ENCODE results near the gene FCER1G. TPM values are rescaled to one million over a fixed set of nuclear protein-coding genes. Genes with fewer than 3 reads are reported as not detected.

The FCER1G gene
- total and polyA plus RNA-seq, 8 donors = 1.3 to 25.0 (median 11.9) TPM

DNA sequence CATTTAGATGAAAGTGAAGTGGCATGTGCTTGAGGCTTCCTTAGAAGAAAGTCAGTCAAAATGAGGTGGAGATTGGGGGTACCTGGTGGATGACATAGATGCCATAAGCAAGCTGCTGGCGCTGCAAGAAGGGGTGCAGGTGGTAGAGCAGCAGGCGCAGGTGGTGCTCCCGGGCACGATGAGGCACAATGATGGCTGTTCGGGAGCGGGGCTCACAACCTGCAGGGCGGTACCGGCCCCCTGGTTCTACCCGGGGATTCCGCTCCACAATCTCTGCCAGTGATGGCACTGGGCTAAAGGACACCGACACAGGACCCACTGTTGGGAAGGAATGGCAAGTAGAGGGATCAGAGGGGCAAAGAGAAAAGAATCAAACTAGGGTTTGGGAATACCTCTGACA is 40.2 kb upstream of the FCER1G start:
- ATAC-seq = no peak
- WGBS, 2 donors = 94 to 95% methylated on average over 11 of the region's 11 CpGs
- FAIRE-seq = no peak
- Histone ChIP-seq H3K4me1 (peaks cover 0 to 11% (median 4%) of the 10 kb centered on the region in 3 donors), H3K27ac (no peak overlapping the region), H3K36me3 (peaks cover 0 to 35% (median 12%) of the 10 kb centered on the region in 3 donors), H3K9me3 (no peaks in the 10 kb centered on the region), H3K4me3 (no peak overlapping the region), H3K27me3 (no peaks in the 10 kb centered on the region)
- intact Hi-C loops (cut with DNase I) = no loop called here
- DNase-seq = no peak
- TF ChIP-seq, protein P1, sequence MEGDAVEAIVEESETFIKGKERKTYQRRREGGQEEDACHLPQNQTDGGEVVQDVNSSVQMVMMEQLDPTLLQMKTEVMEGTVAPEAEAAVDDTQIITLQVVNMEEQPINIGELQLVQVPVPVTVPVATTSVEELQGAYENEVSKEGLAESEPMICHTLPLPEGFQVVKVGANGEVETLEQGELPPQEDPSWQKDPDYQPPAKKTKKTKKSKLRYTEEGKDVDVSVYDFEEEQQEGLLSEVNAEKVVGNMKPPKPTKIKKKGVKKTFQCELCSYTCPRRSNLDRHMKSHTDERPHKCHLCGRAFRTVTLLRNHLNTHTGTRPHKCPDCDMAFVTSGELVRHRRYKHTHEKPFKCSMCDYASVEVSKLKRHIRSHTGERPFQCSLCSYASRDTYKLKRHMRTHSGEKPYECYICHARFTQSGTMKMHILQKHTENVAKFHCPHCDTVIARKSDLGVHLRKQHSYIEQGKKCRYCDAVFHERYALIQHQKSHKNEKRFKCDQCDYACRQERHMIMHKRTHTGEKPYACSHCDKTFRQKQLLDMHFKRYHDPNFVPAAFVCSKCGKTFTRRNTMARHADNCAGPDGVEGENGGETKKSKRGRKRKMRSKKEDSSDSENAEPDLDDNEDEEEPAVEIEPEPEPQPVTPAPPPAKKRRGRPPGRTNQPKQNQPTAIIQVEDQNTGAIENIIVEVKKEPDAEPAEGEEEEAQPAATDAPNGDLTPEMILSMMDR (IDR thresholded peaks at IDR 0.05) = no peak

DNA sequence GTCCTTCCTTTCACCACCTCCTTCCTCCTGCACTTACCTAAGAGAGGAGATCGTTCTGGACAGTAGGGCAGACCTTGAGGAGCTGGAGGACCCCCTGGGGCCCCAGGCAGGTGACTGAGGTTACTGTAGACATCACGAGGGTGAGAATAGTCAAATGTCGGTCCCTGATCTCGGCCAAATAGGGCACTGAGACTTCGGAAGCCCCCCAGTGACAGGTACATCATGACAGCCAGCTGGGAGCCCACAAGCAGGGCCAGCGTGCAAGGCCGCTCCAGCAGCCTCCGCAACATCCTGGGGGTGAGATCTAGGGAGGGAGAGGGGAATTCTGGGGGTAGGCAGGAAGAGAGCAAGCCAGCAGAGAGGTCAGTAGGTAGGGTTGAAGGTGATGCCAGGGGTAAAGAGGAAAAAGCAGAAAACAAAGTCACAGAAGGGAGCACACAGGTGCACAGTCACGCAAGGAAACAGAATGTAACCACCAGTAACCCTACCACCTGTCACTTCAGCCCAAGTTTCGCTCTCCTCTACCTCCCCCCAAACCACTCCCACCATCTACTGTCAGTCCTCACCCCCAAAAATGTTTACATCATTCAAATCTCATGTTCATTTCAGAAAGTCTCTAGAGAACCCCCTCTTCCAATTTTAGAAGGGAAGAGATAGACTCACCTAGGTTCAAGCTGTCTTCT is 39.2 kb upstream of the FCER1G start:
- Histone ChIP-seq H3K36me3 (peaks cover 0 to 35% (median 12%) of the 10 kb centered on the region in 3 donors), H3K27me3 (no peaks in the 10 kb centered on the region), H3K4me3 (peak overlapping the region in 2 of 4 donors; percentile 74), H3K27ac (no peak overlapping the region), H3K4me1 (peaks cover 0 to 11% (median 4%) of the 10 kb centered on the region in 3 donors), H3K9me3 (no peaks in the 10 kb centered on the region)
- ATAC-seq (no peak), DNase-seq (no peak), FAIRE-seq (no peak)
- intact Hi-C loops (cut with DNase I) = no loop called here
- 76 to 79% methylated on average over 10 of the region's 10 CpGs for WGBS, 2 donors
- TF ChIP-seq, protein P1 (IDR thresholded peaks at IDR 0.05) = no peak

DNA sequence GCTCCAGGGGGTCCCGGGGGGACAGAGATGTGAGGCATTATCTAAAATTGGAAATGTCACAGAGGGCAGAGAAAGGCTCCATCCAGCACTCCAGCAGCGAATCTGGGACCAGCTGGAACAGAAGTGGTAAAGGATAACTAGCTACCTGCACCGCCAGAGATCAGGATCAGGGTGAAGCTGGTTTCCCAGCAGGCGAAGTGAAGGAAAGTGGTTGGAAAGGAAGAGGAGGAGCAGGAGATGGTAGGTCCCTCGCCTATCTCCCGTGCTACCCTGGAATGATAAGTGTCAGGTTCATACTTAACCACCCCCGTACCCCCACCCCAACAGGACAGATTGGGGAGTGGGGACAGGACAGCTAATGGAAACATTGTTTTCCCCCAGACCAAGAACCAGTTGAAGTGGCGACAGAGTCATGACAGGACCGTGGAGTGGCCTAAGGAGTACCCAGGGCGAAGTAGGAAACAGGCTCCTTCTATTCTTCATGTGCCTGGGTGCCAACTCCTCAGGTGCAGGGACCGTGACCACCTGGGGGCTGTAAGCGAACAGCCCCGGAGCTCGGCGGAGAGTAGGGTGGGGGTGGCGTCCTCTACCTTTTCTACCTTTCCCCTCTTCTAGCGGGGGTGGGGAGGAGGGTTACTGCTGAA is 38.5 kb upstream of the FCER1G start:
- Histone ChIP-seq H3K27ac (peak overlapping the region in 3 of 4 donors; percentile 75 to 85 (median 78)), H3K9me3 (no peaks in the 10 kb centered on the region), H3K36me3 (peaks cover 0 to 32% (median 10%) of the 10 kb centered on the region in 3 donors), H3K4me3 (peak overlapping the region; percentile 54 to 74 (median 66)), H3K4me1 (peaks cover 0 to 11% (median 4%) of the 10 kb centered on the region in 3 donors), H3K27me3 (no peaks in the 10 kb centered on the region)
- DNase-seq (no peak), ATAC-seq (peak; percentile 23 to 38 (median 32)), FAIRE-seq (no peak)
- TF ChIP-seq, protein P1 (IDR thresholded peaks at IDR 0.05) = no peak
- WGBS, 2 donors = 8 to 9% methylated on average over 16 to 17 of the region's 17 CpGs
- intact Hi-C loops (cut with DNase I) = no loop called here

DNA sequence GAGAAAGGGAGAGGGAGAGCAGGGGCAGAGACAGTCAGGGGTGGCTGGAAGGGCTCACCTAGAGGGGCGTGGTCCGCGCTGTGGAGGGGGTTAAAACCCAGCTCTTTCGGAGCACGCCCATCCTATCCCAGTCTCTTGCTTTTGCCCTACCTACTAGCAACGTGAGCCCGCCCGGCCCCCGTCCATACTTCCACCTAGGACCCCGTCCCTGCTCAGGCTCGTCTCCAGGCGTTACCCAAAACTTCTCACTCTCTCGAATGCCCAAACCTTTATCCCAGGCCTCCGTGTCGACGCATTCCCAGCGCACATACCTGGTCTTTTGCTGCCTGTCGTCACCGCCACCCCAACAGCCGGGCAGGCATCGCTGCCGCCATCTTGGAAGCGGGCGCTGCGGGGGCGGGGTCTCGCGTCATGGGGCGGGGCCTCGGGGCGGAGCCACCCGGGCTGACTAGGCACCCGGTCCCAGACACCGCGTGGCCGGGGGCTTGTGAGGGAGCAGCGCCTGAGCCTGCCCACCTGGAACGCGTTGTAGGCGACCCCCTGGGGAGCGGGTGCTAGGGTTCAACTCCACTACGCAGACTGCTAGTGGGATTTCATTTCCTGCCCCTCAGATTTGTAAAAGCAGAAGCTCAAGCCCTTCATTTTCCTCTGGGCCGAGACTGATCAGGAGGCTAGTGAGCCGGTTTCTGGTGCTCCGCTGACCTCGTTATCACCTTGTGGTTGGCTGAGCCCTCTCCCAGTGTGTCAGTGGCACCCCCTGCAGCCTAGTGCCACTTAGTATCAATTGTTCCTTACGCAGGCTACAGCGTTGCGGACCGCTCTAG is 37.8 kb upstream of the FCER1G start, which contains the start of gene B4GALT3:
Gene B4GALT3 (minus strand): TSS at position 396 of the 824 bp plus-strand sequence. CDS start 1,447 bp downstream, outside the sequence.
- no peak for FAIRE-seq
- H3K27ac ChIP-seq = peak within 1 kb of the TSS; percentile 75 to 85 (median 79)
- H3K27me3 ChIP-seq = no peaks in the 10 kb centered on the region
- intact Hi-C loops (cut with DNase I) = no loop called here
- DNase-seq = peak; percentile 86 to 99 (median 94)
- 1 to 2% methylated on average over 47 to 50 of the region's 50 CpGs for WGBS, 2 donors
- H3K36me3 ChIP-seq = peaks cover 0 to 24% (median 5%) of the 10 kb centered on the region in 3 donors
- no peaks in the 10 kb centered on the region for H3K9me3 ChIP-seq
- peaks cover 0 to 11% (median 4%) of the 10 kb centered on the region in 3 donors for H3K4me1 ChIP-seq
- peak within 1 kb of the TSS; percentile 54 to 74 (median 66) for H3K4me3 ChIP-seq
- TF ChIP-seq, protein P1 (IDR thresholded peaks at IDR 0.05) = no peak
- peak; percentile 96 to 98 (median 98) for ATAC-seq
